HG03558 (cell line): ENCODE results near the gene TMEM135.
"Not testable (repeated sequence)": the region's sequence is repeated elsewhere in the genome, so short reads cannot be mapped to it uniquely, and the experiment has no call there.

Experiments
- ATAC-seq: cut with Tn5 transposase; IDR thresholded peaks from one replicate; pipeline ENCODE4 v1.9.1; 2021; ENCODE audit warnings: moderate number of reproducible peaks; ENCODE audit not compliant: unreplicated experiment; ENCODE audit errors: extremely low read depth

Gene TMEM135

DNA sequence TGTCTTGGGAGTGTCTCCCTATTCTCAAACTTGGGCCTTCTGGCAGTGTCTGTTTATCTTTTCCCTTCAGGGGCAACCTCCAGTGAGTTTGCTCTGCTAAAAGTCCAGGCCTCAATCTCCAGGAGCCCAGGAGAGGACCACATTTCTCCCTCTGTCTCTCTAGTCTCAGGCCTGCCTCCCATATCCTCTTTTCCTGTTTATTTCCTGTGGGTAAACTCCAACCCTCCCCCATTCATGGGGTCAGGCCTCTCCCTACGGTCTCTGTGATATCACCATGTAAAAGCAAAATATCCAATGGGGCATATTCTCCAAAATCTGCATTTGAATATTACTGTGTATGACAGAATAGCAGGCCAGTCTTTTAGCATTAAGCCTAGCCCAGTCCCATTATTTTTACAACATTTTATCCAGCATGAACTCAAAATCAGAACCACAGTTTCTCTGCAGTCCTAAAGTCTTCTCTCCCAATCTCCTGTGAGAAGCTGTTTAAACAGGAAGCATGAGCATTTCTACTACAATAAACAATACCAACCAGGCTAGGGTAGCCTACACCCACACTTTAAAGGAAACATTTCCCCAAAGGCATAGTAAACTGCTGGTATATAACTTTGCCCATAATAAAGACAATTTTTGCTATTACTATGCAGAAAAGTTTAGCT lies 18.0 kb upstream of the TMEM135 start:
- ATAC-seq = no peak

DNA sequence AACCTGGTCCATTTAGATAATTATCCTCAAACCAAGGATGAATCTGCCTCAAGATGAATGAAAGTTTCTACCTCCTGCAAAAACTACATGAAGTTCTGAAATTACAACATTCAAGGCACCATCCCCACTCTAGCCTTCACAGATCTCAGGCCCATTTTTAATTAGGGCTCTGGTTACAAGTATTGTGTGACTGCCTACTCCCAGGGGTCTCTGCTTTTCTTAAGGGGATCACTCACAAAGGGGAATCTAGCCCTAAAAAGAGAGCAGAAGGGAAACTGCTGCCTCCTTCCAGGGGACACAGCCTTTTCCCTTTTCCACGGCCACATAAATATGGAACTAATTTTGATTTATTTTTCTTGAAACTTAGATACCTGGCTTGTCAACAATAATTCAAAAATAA lies 17.4 kb upstream of the TMEM135 start:
- ATAC-seq = no peak

DNA sequence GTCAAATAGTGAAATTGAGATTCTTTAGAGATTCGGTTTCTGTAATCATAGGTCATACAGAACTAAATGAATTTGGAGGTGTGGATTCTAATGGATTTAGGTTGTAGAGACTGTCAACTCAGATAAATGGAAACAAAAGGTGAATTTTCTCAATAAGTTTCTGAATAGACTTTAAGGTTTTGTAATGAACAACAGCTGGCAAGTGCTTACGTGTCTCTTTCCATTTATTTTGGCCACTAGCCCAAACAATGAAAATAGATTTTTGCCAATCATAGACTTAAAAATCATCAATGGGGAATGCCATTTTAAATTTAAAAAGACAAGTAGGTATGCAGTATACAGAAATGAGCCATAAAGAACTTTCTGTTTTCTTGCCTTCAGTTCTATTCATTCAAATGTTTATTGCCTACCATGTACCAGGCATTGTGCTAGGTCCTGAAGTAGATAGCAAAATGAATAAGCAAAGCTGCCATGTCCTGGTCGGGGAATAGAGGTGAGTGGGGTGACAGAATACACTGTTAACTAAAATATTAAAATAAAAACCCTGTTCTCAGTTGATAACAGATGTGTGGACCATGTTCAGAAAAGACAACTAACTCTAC lies 16.9 kb upstream of the TMEM135 start:
- no peak for ATAC-seq

DNA sequence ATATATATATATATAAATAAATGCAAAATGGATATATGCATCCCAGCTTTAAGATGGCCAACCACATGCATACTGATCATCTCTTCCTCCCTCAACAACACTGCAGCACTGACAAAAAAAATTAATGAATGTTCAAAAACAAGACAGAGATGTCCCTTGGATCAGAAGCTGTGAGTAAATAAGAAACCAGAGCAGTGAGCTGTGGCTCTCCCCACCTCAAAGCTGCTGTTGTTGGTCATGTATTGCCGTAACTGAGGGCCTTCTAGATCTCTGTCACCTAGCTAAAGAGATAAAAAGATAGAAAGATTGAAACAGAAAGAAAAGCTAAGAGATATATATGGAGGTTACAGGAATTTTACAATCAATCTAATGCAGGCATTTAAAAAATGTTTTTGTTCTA lies 15.5 kb upstream of the TMEM135 start:
- ATAC-seq = no peak

DNA sequence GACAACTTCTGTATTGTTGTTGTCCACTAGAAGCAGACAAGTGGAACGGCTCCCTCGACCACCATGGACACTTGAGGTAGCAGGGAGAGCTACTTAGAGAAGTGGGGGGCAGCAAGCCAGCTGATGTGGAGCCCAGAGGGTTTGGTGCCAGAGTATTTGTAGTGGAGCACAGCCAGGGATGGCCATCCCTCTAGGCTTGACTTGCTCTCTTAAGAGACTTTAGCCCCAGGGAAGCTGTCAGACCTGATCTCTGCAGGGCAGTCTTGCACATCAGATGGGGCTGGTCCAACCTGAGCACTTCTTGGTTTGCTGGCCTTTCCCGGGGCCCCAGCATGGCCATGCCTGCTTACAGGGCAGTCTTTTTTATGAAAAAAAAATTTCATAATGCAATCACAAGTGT lies 15.0 kb upstream of the TMEM135 start:
- ATAC-seq = no peak

DNA sequence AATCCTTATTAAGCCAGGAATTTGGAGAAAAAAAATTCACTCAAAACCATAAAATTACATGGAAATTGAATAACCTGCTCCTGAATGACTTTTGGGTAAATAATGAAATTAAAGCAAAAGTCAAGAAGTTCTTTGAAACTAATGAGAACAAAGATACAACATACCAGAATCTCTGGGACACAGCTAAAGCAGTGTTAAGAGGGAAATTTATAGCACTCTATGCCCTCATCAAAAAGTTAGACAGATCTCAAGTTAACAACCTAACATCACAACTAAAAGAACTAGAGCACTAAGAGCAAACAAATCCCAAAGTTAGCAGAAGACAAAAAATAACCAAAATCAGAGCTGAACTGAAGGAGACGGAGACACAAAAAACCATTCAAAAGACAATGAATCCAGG lies 11.3 kb upstream of the TMEM135 start:
- ATAC-seq = not testable (repeated sequence)

DNA sequence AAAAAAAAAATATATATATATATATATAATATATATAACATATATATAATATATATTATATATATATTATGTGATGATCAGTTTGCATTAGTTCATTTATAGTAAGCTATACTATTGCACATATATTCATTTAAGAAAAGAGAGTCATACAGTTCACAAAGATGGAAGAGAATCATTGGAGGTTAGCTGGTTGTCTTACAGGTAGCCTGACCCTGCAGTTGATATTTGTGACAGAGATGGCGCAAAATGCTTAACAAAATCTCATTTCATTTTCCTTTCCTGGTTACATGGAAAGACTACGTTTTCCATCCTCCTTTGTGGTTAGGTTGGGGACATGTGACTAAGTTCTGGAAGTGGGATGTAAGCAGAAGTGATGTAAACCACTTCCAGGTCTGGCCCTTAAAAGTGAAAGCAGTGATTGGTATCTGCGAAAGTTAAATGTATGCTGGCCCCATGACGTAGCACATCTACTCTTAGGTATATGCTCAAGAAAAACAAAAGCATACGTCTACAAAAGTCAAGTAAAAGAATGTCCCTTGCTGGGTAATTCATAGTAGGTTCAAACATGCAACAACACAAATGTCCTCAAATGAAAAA lies 7.2 kb upstream of the TMEM135 start:
- ATAC-seq = no peak

DNA sequence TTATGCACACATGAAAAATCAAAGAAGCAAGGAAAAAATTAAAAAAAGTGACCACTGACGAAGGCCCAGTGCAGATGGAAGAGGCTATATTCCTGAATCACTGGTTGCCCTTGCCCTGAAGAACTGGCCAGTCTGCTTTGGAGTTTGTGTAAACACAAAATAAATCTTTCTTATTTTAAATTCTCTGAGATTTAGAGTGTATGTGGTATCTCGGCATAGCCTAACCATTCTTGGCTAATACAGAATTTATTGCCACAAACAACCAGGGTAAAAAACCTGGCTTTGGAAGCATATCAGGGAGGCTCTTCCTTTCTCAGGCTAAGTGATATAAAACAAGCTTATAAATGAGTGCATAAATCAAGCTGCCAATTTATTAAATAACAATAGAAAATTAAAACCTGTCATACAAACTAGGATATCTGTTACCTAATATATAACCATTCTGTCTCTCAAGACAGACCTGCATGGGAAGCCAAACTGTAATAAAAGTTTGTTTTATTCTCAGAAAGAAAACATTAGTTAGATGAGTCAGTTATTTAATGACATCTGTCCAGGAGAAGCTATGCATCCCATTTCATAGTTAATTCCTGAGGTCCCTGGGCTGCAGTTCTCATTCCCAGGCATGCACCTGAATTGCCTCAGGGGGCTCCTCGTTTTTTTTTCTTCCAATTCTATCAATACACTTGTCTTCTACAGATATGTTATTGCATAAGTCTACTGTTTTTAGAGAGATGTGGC lies 6.1 kb upstream of the TMEM135 start:
- no peak for ATAC-seq

DNA sequence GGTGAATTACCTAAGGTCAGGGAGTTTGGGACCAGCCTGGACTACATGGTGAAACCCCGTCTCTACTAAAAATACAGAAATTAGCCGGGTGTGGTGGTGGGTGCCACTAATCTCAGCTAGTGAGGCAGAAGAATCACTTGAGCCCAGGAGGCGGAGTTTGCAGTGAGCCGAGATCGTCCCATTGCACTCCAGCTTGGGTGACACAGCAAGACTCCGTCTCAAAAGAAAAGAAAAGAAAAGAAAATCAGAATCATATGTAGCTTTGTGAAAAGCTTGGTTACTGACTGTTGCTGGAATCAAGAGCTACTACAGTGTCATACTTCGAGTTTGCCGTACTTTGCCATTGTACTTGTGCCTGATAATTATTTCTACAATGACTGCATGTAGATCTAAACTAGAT lies 4.2 kb upstream of the TMEM135 start:
- ATAC-seq = no peak

DNA sequence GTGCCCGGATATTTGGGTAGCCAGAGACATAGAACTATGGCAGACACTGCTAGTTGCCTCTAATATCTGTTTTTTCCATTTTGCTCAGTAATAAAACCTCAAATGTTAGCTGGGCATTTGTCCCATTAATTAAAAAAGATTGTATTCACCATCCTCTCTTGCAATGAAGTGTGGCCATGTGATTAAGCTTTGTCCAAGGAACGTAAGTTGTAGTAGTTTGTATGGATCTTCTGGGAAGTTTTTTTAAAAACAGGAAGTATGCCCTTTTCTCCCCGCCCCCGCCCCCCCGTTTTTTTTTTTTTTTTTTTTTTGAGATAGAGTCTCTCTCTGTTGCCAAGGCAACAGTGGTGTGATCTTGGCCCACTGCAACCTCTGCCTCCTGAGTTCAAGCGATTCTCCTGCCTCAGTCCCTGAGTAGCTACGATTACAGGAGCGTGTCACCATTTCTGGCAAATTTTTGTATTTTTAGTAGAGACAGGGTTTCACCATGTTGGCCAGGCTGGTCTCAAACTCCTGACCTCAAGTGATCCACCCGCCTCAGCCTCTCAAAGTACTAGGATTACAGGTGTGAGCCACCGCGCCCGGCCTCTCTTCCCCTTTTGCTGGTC lies 1.7 kb upstream of the TMEM135 start:
- ATAC-seq = no peak

DNA sequence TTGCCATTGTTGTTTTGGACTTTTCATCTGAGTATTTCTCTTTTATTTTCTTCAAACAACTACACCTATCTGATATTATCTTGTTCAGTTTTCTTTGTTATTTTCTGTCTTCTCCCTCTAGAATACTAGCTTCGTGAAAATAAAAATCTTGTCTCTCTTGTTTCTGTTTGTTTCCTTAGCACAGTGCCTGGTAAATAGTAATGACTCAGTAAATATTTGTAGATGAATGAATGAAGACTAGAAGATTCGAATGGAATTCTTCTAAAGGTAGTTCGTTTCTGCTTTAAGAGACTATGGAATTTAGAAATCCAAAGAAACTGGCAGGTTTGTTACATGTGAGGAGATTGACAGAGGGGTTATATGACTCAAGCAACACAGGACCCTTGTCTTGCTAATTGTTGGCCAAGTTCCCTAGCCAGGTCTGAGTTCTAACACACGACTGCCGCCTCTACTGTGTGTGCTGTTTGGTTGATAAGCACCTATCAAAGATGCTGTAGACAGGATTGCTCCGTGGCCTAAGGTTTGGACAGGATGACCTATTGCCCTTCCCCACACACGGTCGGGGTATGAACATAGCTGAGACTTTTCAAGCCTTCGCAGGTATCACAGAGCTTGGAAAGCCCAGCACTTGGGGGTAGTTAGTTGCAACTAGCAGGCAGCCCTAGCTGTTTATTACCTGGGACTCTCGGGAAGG lies 831 bp upstream of the TMEM135 start:
- ATAC-seq = no peak

DNA sequence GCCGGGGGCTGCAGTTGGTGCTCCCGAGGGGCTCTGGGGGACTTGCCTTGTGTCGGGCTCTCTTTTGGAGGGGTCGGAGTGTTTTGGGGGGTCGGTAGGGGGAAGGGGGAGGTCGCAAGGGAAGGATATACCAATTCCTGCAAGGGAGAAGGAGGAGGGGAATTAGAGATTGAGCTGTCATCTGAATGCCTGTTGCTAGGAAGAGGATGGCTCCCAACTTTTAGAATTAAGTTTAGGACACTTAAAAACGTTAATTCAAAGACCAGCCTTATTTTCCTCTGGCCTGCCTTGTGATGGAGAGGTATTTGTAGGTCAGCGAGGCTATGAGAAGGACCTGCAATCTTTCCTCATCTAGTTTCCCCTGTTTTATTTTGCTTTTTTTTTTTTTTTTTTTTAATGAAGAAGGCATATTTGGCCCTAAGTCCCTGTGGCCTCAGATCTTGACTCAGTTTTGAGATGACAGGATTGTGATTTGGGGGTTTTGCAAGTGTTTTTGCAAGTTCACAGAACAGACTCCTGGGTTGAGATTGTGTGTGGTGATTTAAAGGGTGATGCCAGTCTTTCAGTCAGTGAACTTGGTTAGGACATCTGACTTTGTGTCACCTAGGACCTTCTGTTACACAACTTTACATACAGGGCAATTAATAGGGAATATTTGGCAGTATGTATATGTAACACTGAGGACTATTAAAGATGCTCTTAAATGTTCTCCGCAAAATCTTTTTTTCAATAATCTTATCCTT lies 672 bp downstream of the TMEM135 start:
- ATAC-seq = no peak

DNA sequence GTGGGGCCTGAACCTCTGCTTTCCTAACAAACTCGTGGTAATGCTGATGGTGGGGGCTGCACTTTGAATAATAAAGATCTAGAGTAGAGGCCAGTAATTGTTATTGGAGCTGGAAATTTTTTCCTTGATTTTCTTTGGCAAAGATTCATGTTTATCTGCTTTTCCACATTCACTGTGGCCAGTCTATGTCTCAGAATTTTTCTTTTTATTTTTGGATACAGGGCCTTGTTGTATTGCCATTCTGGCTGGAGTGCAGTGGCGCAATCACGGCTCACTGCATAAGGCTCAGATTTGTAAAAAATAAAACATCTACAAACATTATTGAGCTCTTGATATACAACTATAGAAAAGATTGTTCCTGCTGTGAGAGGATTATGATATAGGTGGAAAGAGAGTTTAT lies 1.6 kb downstream of the TMEM135 start:
- no peak for ATAC-seq

DNA sequence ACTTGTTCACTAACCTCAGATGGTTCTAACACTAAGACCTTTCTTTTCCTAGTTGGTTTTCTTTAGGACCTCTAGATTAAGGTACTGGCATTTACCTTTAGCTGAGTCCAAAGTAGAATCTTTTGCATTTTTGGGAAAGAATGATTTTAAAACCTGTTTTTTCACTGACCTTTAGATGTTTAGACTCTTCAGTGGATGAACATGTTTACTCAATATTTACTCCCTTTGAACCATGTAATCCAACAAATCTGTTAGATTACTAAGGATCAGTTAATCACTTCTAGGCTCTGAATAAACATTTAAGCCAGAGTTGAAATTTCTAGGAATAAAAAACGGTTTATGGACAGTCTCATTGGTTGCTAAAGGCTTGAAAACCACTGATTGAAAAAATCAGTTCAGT lies 6.2 kb downstream of the TMEM135 start:
- no peak for ATAC-seq

DNA sequence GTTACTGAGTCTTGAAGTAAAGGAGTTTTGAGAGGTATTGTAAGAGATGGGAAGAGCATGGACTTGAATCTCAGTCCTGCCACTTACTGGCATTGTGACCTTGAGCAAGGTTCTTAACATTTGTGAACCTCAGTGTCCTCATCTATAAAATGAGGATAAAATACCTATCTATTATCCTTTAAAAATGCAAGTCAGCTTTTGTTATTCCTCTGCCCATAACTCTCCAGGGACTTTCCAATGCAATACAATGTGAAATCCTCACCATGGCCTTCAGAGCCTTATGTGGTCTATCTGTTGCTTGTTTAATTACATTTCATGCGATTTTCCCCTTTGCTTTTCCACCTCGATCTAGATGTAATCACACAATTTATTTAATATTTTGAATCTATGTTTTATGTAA lies 9.1 kb downstream of the TMEM135 start:
- ATAC-seq = no peak

DNA sequence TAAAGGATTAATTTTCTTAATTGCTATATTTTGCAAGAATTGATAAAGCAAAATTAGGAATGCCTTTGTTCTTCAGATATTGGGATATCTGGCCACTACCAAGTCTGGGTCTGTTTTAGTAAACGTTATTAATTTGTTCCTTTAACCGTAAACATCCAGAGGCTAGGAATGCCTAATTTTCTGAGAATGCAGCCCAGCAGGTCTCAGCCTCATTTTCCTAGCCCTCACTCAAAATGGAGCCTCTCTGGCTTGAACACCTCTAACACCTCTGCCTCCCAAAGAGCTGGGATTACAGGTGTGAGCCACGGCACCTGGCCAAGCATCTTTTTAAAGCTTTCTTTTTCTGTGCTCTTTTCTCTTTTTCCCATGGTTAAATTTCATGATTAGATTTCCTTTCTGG lies 18.4 kb downstream of the TMEM135 start:
- no peak for ATAC-seq

DNA sequence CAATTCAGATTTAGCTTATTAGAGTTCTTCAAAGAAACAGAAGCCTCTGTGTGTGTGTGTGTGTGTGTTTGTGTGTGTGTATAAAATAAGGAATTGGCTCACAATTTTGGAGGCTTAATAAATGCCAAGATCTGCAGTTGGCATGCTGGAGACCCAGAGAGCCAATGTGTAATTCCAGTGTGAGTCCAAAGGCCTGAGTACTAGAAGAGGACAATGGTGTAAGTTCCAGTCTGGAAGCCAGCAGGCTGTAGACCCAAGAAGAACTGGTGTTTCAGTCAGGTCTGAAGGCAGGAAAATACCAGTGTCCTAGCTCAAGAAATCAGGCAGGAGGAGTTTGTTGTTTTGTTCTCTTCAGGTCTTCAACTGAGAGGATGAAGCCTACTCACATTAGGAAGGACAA lies 20.0 kb downstream of the TMEM135 start:
- ATAC-seq = no peak

DNA sequence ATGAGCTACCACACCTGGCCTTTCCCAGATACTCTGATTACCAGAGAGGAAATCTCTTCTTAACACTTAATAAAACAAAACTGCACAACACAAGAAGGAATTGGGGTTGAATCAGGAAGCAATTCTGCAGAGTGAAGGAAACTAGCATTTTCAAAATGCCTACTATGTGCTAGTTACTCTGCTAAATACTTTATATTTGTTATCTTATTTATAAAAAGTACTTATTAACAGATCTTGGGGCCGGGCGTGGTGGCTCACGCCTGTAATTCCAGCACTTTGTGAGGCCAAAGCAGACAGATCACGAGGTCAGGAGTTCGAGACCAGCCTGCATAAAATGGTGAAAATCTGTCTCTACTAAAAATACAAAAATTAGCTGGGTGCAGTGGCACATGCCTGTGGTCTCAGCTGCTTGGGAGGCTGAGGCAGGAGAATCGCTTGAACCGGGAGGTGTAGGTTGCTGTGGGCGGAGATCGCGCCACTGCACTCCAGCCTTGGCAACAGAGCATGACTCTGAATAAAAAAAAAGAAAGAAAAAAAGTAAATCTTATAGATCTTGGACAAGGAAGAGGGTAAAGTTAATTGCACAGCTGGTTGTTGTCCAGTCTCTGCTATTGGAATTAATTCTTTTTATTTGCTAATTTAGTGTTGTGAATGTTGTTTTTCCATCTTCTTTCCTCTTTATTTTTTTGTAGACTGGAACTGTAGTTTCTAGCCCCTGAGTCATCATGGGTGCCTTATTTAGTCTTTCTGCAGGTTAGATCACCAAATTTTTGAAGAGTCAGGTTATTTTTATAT lies 22.1 kb downstream of the TMEM135 start:
- no peak for ATAC-seq

DNA sequence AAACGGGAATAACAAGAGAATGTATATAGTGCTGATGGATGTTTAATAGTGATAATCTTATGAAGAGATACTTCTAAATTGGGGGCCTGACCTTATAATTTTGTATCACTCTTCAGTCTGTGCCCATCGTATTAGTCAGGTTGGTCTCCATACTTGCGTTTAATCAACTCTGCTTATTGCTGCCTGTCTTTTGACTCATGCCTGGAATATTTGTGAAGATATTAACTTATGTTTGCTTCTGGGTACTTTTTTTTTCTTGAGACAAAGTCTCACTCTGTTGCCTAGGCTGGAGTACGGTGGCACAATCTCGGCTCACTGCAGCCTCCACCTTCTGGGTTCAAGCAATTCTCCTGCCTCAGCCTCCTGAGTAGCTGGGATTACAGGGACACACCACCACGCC lies 24.0 kb downstream of the TMEM135 start:
- ATAC-seq = no peak
